ENCODE results near the gene CELSR1. TPM values are rescaled to one million over a fixed set of nuclear protein-coding genes. Genes with fewer than 3 reads are reported as not detected.
"Not testable (repeated sequence)": the region's sequence is repeated elsewhere in the genome, so short reads cannot be mapped to it uniquely, and the experiment has no call there.

The CELSR1 gene
- total RNA-seq, 1 experiment from 2014 or later, result 19.6 TPM

DNA sequence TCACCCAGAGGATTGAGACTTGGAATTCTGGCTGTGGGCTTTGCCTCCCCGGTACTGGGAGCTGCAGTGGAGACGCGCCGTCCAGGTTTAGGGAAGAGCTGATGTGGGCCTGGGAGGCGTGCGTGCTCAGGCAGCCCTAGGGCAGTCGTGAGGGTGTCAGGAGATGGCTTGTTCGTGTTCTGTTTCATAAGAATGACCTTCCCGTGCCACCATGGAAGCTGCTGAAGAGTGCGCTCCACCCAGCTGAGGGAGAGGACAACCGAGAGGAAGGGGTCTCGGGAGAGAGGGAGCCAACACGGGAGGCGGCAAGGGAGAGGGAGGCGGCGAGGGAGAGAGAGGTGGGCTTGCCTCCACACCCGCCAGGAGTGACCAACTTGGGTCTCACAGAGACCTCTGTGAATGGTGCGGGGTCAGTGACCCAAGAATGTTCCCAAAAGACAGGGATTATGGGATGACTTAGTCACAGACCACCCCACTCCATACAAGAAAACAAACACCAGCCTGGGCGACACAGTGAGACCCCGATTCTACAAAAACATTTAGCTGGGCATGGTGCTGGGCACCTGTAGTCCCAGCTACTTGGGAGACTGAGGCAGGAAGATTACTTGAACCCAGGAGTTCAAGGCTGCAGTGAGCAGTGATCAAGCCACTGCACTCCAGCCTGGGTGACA, 216.6 kb downstream of the CELSR1 start:
- no peak for DNase-seq (ENCODE audit: low spot score)

DNA sequence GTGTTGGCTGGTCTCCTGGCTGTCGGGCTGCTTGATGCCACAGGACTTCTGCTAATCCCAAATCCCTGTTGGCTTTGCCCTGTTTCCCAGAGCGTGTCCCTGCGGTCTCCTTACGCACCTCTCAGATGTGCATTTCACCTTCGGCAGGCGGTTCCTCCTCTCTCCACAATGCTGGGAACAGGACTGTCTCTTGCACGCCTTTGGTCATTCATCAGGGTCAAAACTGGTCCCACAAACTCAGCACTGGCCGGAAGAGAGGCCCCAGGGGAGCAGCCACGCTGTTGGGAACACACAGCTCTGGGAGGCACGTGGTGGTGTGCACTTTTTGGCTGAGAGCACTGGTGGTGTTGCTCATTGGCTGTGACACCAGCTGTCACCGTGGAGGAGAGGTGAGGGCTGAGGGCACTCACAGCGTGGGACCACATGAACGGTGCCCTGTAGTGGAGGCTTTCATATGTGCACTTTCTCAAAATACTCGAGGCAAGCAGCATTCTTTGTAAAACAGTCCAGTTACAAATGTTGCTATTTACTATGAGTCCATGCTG, 217.2 kb downstream of the CELSR1 start:
- DNase-seq (ENCODE audit: low spot score), result no peak

- no peak for DNase-seq (ENCODE audit: low spot score)
Observed at GRCh38 chr22:46319319-46319718, 218.1 kb downstream of the CELSR1 start.

DNA sequence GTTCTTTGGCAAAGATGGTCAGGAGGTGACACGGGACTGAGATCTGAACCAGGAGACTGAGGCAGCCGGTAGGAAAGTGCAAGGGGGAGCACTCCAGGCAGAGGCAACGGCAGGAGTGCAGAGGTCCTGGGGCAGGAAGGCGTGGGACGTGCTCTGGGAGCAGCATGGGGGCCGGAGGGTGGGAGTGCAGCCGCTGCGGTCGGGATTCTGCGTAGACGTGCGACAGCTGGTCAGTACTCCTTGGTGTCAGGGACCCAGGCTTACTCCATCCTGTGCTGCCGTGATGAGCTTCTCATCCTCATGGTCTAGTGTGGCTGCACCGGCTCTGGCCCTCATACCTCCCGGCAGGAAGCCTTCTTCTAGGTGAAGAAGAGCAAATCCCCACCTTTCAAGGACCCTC, 218.8 kb downstream of the CELSR1 start:
- DNase-seq (ENCODE audit: low spot score), result no peak

GRCh38 chr22:46317646-46318045, 219.8 kb downstream of the CELSR1 start:
- no peak for DNase-seq (ENCODE audit: low spot score)

DNA sequence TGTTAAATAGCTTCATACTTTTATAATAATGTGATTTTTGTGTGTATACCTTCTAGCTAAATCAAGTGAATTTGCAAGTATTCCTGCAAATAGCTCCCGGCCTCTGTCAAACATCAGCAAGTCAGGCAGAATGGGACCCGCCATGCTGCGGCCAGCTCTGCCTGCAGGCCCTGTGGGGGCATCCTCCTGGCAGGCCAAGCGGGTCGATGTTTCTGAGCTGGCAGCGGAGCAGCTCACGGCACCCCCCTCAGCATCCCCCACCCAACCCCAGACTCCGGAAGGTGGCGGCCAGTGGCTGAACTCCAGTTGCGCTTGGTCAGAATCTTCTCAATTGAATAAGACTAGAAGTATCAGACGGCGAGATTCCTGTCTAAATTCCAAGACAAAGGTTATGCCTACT, 221.4 kb downstream of the CELSR1 start:
- DNase-seq (ENCODE audit: low spot score), result no peak

- DNase-seq (ENCODE audit: low spot score), result not testable (repeated sequence)
Observed at GRCh38 chr22:46312848-46313247, 224.6 kb downstream of the CELSR1 start.

GRCh38 chr22:46312056-46312455, 225.4 kb downstream of the CELSR1 start:
- no peak for DNase-seq (ENCODE audit: low spot score)

Other genes with a start within 250 kb of the CELSR1 start
- 13.7 and 14.4 TPM in 2 replicates for gene GTSE1, start 240.8 kb downstream of the CELSR1 start, total RNA-seq (2014; rRNA removed; shearing (Covaris generic))
- gene TRMU, start 201.9 kb downstream of the CELSR1 start, total RNA-seq (2014; rRNA removed; shearing (Covaris generic)), result 20.6 and 33.6 TPM in 2 replicates
- 12.9 and 106 TPM in 2 replicates for gene GRAMD4, start 82.8 kb upstream of the CELSR1 start, total RNA-seq (2014; rRNA removed; shearing (Covaris generic))
- 33.8 and 34.9 TPM in 2 replicates for gene CERK, start 200.6 kb upstream of the CELSR1 start, total RNA-seq (2014; rRNA removed; shearing (Covaris generic))
- gene TBC1D22A, start 225.0 kb upstream of the CELSR1 start, total RNA-seq (2014; rRNA removed; shearing (Covaris generic)), result 7.3 and 7.9 TPM in 2 replicates

All from A172 (cell line).